H1 (cell line): Measurements from ENCODE around the gene OR2M4.
"Not testable (repeated sequence)": the region's sequence is repeated elsewhere in the genome, so short reads cannot be mapped to it uniquely, and the experiment has no call there.

Experiments used
- FOSL1 ChIP-seq: IDR thresholded peaks from 2 replicates; pipeline ENCODE4 v1.6.1; 2011; ENCODE audit warnings: mild to moderate bottlenecking, low read depth, low read length, moderate library complexity; ENCODE audit not compliant: insufficient read depth
- POLR2A ChIP-seq, 2 experiments: IDR thresholded peaks; 1 replicate in 1 of 2; 2 replicates in 1 of 2; pipeline ENCODE4 v1.6.1; 2011; ENCODE audit warnings: low read depth in 2 of 2, low read length in 2 of 2, mild to moderate bottlenecking in 2 of 2; ENCODE audit errors: control extremely low read depth in 1 of 2
- RXRA ChIP-seq: IDR thresholded peaks from 2 replicates; pipeline ENCODE4 v1.6.1; 2011; ENCODE audit warnings: low read depth, mild to moderate bottlenecking, low read length, moderate library complexity; ENCODE audit not compliant: insufficient read depth
- SIN3A ChIP-seq, 2 experiments: IDR thresholded peaks in 1 of 2; conservative IDR thresholded peaks in 1 of 2; 2 replicates each; pipeline ENCODE4 v1.6.1; 2011 to 2012; ENCODE audit warnings: low read length in 2 of 2, improper control_type of control experiment in 1 of 2, low read depth in 1 of 2, mild to moderate bottlenecking in 1 of 2
- SP1 ChIP-seq: IDR thresholded peaks from 2 replicates; pipeline ENCODE4 v1.6.1; 2011; ENCODE audit warnings: low read depth, low read length
- TF ChIP-seq, protein P1 (sequence below), 3 experiments: IDR thresholded peaks; 1 replicate in 2 of 3; 2 replicates in 1 of 3; pipeline versions ENCODE4 v1.5.1 to v1.6.1; 2011; ENCODE audit warnings: low read length in 3 of 3, mild to moderate bottlenecking in 3 of 3, inconsistent platforms in 2 of 3, low read depth in 1 of 3, moderate library complexity in 1 of 3; ENCODE audit not compliant: insufficient read depth in 1 of 3; ENCODE audit errors: control extremely low read depth in 1 of 3
- TF ChIP-seq, protein P2 (sequence below): IDR thresholded peaks from 2 replicates; pipeline ENCODE4 v1.6.1; 2012; ENCODE audit warnings: inconsistent platforms

DNA sequence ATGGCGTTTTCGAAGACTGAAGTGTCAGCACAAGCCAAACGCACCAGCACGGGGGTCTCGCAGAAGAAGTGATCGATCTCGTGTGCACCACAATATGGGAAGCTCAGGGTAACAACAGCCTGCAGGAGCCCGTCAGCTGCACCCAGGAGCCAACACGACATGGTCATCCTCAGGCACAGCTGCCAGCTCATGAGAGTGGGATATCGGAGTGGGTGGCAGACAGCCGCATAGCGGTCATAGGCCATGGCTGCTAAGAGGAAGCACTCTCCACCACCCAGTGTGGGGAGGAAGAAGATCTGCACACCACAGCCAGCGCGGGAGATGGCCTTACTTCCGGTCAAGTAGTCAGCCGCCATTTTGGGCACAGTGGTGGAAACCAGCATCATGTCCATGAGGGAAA lies 42.0 kb downstream of the OR2M4 start:
- TF ChIP-seq SIN3A (conservative IDR thresholded peaks at IDR 0.05 in 1 of 2, IDR thresholded peaks at IDR 0.05 in 1 of 2; ENCODE audit: low read depth in 1 of 2, low read length in 2 of 2); RXRA; POLR2A (IDR thresholded peaks at IDR 0.05; ENCODE audit: control extremely low read depth in 1 of 2, low read depth in 2 of 2, low read length in 2 of 2); FOSL1; SP1: not testable (repeated sequence)
- TF ChIP-seq, protein P1, sequence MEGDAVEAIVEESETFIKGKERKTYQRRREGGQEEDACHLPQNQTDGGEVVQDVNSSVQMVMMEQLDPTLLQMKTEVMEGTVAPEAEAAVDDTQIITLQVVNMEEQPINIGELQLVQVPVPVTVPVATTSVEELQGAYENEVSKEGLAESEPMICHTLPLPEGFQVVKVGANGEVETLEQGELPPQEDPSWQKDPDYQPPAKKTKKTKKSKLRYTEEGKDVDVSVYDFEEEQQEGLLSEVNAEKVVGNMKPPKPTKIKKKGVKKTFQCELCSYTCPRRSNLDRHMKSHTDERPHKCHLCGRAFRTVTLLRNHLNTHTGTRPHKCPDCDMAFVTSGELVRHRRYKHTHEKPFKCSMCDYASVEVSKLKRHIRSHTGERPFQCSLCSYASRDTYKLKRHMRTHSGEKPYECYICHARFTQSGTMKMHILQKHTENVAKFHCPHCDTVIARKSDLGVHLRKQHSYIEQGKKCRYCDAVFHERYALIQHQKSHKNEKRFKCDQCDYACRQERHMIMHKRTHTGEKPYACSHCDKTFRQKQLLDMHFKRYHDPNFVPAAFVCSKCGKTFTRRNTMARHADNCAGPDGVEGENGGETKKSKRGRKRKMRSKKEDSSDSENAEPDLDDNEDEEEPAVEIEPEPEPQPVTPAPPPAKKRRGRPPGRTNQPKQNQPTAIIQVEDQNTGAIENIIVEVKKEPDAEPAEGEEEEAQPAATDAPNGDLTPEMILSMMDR (IDR thresholded peaks at IDR 0.05; ENCODE audit: control extremely low read depth in 1 of 3, insufficient read depth in 1 of 3, low read depth in 1 of 3, low read length in 3 of 3) = not testable (repeated sequence)
- TF ChIP-seq, protein P2, sequence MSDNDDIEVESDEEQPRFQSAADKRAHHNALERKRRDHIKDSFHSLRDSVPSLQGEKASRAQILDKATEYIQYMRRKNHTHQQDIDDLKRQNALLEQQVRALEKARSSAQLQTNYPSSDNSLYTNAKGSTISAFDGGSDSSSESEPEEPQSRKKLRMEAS = not testable (repeated sequence)
